ENCODE measurements around the gene MGST1. TPM values are rescaled to one million over a fixed set of nuclear protein-coding genes. Genes with fewer than 3 reads are reported as not detected.

Gene MGST1
- total RNA-seq, 1 donor from 2014 or later: 0.98 TPM

Other genes starting within 250 kb of the MGST1 start
- gene SLC15A5, start 70.0 kb upstream of the MGST1 start, total RNA-seq: not detected